ENCODE results near the gene ZNF804A.

GRCh38 chr2:184875212-184875611 lies 276.9 kb downstream of the ZNF804A start:
- TF ChIP-seq CTCF (IDR thresholded peaks at IDR 0.05) (no peak), POLR2A (IDR thresholded peaks at IDR 0.05) (no peak)
